Gastroesophageal sphincter (tissue), 3 donors: ENCODE measurements around the gene SLC29A2.

Experiments used
- POLR2A ChIP-seq, 2 donors: fragments of 450-650 bp; IDR thresholded peaks; one replicate each; pipeline ENCODE4 v1.6.1; 2017; ENCODE audit warnings: antibody characterized with exemption in 2 of 2, mild to moderate bottlenecking in 2 of 2, moderate library complexity in 1 of 2
- TF ChIP-seq, protein P1 (sequence below), 4 experiments: fragments of 200-600 bp in 2 of 4; fragments of 450-650 bp in 2 of 4; sonication (generic) in 1 of 4; IDR thresholded peaks; one replicate each; pipeline ENCODE4 v1.5.1; 2017 to 2019; ENCODE audit warnings: antibody characterized with exemption in 4 of 4, mild to moderate bottlenecking in 2 of 4, moderate library complexity in 2 of 4

DNA sequence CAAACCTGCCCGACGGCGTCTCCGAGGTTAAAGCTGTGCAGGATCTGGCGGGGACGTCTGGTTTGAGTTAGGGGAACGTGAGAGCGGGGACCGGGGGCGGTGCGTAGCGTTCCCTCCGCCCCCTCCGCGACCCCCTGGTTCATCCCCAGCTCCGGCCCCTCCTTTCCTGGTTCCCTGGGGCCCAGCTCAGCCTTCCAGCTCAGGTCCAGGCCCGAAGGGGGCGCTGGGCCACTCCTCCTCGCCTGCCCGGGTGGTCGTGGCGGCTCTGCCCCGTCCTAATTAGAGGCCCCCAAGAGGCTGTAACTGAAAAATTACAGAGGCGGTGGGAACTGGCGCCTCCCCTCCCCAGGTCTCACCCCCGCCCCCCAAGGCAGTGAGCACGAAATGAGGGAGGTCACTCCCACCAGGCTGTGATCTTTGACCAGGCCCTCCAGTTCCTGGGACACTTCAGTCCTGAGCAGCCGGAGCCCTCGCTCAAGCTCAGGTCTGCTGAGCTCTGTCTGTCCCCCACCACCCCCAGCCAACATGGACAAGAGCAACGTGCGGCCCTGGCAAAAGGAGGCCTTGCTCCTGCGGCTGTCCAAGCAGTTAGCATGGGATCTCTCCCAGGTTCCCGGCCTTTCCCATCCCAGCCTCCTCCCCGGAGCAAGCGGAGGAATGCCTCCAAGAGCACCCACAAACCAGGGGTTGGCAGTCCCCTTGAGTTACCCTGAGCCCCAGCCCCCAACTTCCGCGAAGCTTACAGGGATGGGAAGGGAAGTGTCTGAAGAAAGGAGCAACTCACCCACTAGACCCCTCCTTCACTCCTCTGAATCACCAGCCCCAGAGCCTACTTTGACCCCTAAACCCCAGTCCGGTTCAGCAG lies 58.0 kb downstream of the SLC29A2 start:
- no peak for TF ChIP-seq POLR2A (IDR thresholded peaks at IDR 0.05)
- TF ChIP-seq, protein P1, sequence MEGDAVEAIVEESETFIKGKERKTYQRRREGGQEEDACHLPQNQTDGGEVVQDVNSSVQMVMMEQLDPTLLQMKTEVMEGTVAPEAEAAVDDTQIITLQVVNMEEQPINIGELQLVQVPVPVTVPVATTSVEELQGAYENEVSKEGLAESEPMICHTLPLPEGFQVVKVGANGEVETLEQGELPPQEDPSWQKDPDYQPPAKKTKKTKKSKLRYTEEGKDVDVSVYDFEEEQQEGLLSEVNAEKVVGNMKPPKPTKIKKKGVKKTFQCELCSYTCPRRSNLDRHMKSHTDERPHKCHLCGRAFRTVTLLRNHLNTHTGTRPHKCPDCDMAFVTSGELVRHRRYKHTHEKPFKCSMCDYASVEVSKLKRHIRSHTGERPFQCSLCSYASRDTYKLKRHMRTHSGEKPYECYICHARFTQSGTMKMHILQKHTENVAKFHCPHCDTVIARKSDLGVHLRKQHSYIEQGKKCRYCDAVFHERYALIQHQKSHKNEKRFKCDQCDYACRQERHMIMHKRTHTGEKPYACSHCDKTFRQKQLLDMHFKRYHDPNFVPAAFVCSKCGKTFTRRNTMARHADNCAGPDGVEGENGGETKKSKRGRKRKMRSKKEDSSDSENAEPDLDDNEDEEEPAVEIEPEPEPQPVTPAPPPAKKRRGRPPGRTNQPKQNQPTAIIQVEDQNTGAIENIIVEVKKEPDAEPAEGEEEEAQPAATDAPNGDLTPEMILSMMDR (IDR thresholded peaks at IDR 0.05), result no peak
